Measurements from ENCODE around the gene CORIN.
"Not testable (repeated sequence)": the region's sequence is repeated elsewhere in the genome, so short reads cannot be mapped to it uniquely, and the experiment has no call there.

Gene CORIN

GRCh38 chr4:47696823-47697222 lies 141.0 kb downstream of the CORIN start:
- Mint-ChIP-seq H3K27me3 (ENCODE audit: low read depth, poor library complexity) (peaks cover 3% of the 10 kb centered on the region), H3K27ac (no peak overlapping the region), H3K36me3 (ENCODE audit: low read depth) (no peaks in the 10 kb centered on the region), H3K4me3 (no peak overlapping the region), H3K4me1 (peaks cover 8% of the 10 kb centered on the region), H3K9me3 (no peaks in the 10 kb centered on the region)
- no peak for DNase-seq
- TF ChIP-seq CTCF (IDR thresholded peaks at IDR 0.05) = no peak

GRCh38 chr4:47695260-47695659 lies 142.6 kb downstream of the CORIN start:
- no peak for DNase-seq
- Mint-ChIP-seq H3K27me3 (ENCODE audit: low read depth, poor library complexity) (peaks cover 3% of the 10 kb centered on the region), H3K4me3 (no peak overlapping the region), H3K36me3 (ENCODE audit: low read depth) (no peaks in the 10 kb centered on the region), H3K9me3 (no peaks in the 10 kb centered on the region), H3K4me1 (peaks cover 8% of the 10 kb centered on the region), H3K27ac (no peak overlapping the region)
- TF ChIP-seq CTCF (IDR thresholded peaks at IDR 0.05) = no peak

GRCh38 chr4:47694322-47694721 lies 143.5 kb downstream of the CORIN start:
- H3K27ac Mint-ChIP-seq = no peak overlapping the region
- no peak for TF ChIP-seq CTCF (IDR thresholded peaks at IDR 0.05)
- H3K9me3 Mint-ChIP-seq = no peaks in the 10 kb centered on the region
- H3K4me3 Mint-ChIP-seq = no peak overlapping the region
- H3K36me3 Mint-ChIP-seq (ENCODE audit: low read depth) = no peaks in the 10 kb centered on the region
- DNase-seq = no peak
- peaks cover 3% of the 10 kb centered on the region for H3K27me3 Mint-ChIP-seq (ENCODE audit: low read depth, poor library complexity)
- H3K4me1 Mint-ChIP-seq = peaks cover 8% of the 10 kb centered on the region

GRCh38 chr4:47692691-47693090 lies 145.2 kb downstream of the CORIN start:
- H3K27me3 Mint-ChIP-seq (ENCODE audit: low read depth, poor library complexity) = no peaks in the 10 kb centered on the region
- no peak overlapping the region for H3K4me3 Mint-ChIP-seq
- H3K36me3 Mint-ChIP-seq (ENCODE audit: low read depth) = no peaks in the 10 kb centered on the region

GRCh38 chr4:47691757-47692383 lies 146.0 kb downstream of the CORIN start:
- H3K36me3 Mint-ChIP-seq (ENCODE audit: low read depth); H3K4me1 Mint-ChIP-seq; H3K9me3 Mint-ChIP-seq; H3K27ac Mint-ChIP-seq; H3K4me3 Mint-ChIP-seq; H3K27me3 Mint-ChIP-seq (ENCODE audit: low read depth, poor library complexity); DNase-seq: not testable (repeated sequence)

More at GRCh38 chr4:47692691-47693090, 145.2 kb downstream of the CORIN start:
- Mint-ChIP-seq H3K4me1 (peaks cover 8% of the 10 kb centered on the region), H3K9me3 (no peaks in the 10 kb centered on the region), H3K27ac (no peak overlapping the region)
- no peak for TF ChIP-seq CTCF (IDR thresholded peaks at IDR 0.05)
- no peak for DNase-seq

GRCh38 chr4:47690611-47691010 lies 147.3 kb downstream of the CORIN start:
- Mint-ChIP-seq H3K9me3 (no peaks in the 10 kb centered on the region), H3K27me3 (ENCODE audit: low read depth, poor library complexity) (no peaks in the 10 kb centered on the region)

More at GRCh38 chr4:47690611-47691010, 147.3 kb downstream of the CORIN start:
- H3K4me3 Mint-ChIP-seq = no peak overlapping the region
- H3K4me1 Mint-ChIP-seq = peaks cover 8% of the 10 kb centered on the region
- no peaks in the 10 kb centered on the region for H3K36me3 Mint-ChIP-seq (ENCODE audit: low read depth)
- no peak overlapping the region for H3K27ac Mint-ChIP-seq
- no peak for DNase-seq
- no peak for TF ChIP-seq CTCF (IDR thresholded peaks at IDR 0.05)

Measured in nephron progenitor cell (in vitro differentiated cells).